Uterus (tissue), 2 donors: ENCODE results near the gene RCN1.
"Not testable (repeated sequence)": the region's sequence is repeated elsewhere in the genome, so short reads cannot be mapped to it uniquely, and the experiment has no call there.

Experiments
- CTCF ChIP-seq, 4 experiments: fragments of 200-600 bp in 2 of 4; fragments of 450-650 bp in 2 of 4; sonication (generic) in 2 of 4; IDR thresholded peaks; one replicate each; pipeline ENCODE4 v1.5.1; 2016 to 2019; ENCODE audit warnings: antibody characterized with exemption in 4 of 4, mild to moderate bottlenecking in 2 of 4, moderate library complexity in 1 of 4
- POLR2A ChIP-seq, 2 donors: fragments of 450-650 bp; IDR thresholded peaks; one replicate each; pipeline ENCODE4 v1.6.1; 2016; ENCODE audit warnings: antibody characterized with exemption in 2 of 2, mild to moderate bottlenecking in 1 of 2, moderate library complexity in 1 of 2

DNA sequence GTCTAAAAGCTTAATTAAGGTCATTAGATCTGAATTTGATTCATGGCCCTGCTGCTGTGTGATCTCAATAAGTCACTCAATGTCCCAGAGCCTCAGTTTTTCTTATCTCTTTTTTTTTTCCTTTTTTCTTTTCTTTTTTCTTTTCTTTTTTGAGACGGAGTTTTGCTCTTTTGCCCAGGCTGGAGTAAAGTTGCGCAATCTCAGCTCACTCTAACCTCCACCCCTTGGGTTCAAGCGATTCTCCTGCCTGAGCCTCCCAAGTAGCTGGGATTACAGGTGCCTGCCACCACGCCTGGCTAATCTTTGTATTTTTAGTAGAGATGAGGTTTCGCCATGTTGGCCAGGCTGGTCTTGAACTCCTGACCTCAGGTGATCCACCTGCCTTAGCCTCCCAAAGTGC is 28.3 kb downstream of the RCN1 start:
- TF ChIP-seq CTCF, POLR2A (IDR thresholded peaks at IDR 0.05): not testable (repeated sequence)
